DND-41 (cell line): ENCODE measurements around the gene UCKL1.

Experiments used
- ATAC-seq: fragments of 200-7000 bp; cut with Tn5 transposase; 3 replicates; pipeline ENCODE4 v1.9.1; 2021; ENCODE audit warnings: low read depth; ENCODE audit not compliant: insufficient read depth
- DNase-seq: peaks from one replicate; pipeline ENCODE4 v3.0.0-alpha.2; 2020
- H2AFZ ChIP-seq: 2 replicates; pipeline ENCODE4 v1.6.0; 2012; ENCODE audit warnings: low read depth, low read length
- H3K27ac ChIP-seq: 2 replicates; pipeline ENCODE4 v1.5.1; 2012; ENCODE audit warnings: low read length, inconsistent platforms
- H3K27me3 ChIP-seq: fragments of 200-600 bp; sonication (generic); 2 replicates; pipeline ENCODE4 v1.6.0; 2012; ENCODE audit warnings: low read length, mild to moderate bottlenecking, inconsistent platforms; ENCODE audit not compliant: insufficient read depth, poor library complexity
- H3K36me3 ChIP-seq: 2 replicates; pipeline ENCODE4 v1.5.1; 2012; ENCODE audit warnings: low read length, inconsistent platforms; ENCODE audit not compliant: insufficient read depth
- H3K4me1 ChIP-seq: 2 replicates; pipeline ENCODE4 v1.5.1; 2012; ENCODE audit warnings: mild to moderate bottlenecking, low read length; ENCODE audit not compliant: insufficient read depth
- H3K4me2 ChIP-seq: 2 replicates; pipeline ENCODE4 v1.6.0; 2012; ENCODE audit warnings: mild to moderate bottlenecking, moderate library complexity, low read length, inconsistent platforms; ENCODE audit not compliant: insufficient read depth
- H3K4me3 ChIP-seq, 2 experiments: fragments of 200-600 bp in 1 of 2; shearing (Covaris generic) in 1 of 2; 2 replicates each; pipeline ENCODE4 v1.5.1; 2012 to 2016; ENCODE audit warnings: inconsistent platforms in 2 of 2, low read length in 2 of 2, mild to moderate bottlenecking in 2 of 2, low read depth in 1 of 2, moderate library complexity in 1 of 2
- H3K79me2 ChIP-seq: 2 replicates; pipeline ENCODE4 v1.6.0; 2012; ENCODE audit warnings: low read length, inconsistent platforms; ENCODE audit not compliant: insufficient read depth
- H3K9ac ChIP-seq: 2 replicates; pipeline ENCODE4 v1.6.0; 2012; ENCODE audit warnings: low read depth, mild to moderate bottlenecking, inconsistent platforms, low read length, moderate library complexity
- H3K9me3 ChIP-seq: 2 replicates; pipeline ENCODE4 v1.5.1; 2012; ENCODE audit warnings: low read length, moderate library complexity, mild to moderate bottlenecking, inconsistent platforms; ENCODE audit not compliant: insufficient read depth, severe bottlenecking
- H4K20me1 ChIP-seq: 2 replicates; pipeline ENCODE4 v1.6.0; 2012; ENCODE audit warnings: low read length; ENCODE audit not compliant: insufficient read depth
- EZH2 ChIP-seq: IDR thresholded peaks from 3 replicates; pipeline ENCODE4 v1.6.1; 2012; ENCODE audit warnings: borderline replicate concordance, low read depth, mild to moderate bottlenecking, moderate library complexity, low read length, inconsistent platforms; ENCODE audit not compliant: severe bottlenecking
- TF ChIP-seq, protein P1 (sequence below): IDR thresholded peaks from 2 replicates; pipeline ENCODE4 v1.5.1; 2012; ENCODE audit warnings: borderline replicate concordance, low read length, moderate library complexity, mild to moderate bottlenecking; ENCODE audit not compliant: poor library complexity, severe bottlenecking; ENCODE audit errors: extremely low read depth

UCKL1 gene

DNA sequence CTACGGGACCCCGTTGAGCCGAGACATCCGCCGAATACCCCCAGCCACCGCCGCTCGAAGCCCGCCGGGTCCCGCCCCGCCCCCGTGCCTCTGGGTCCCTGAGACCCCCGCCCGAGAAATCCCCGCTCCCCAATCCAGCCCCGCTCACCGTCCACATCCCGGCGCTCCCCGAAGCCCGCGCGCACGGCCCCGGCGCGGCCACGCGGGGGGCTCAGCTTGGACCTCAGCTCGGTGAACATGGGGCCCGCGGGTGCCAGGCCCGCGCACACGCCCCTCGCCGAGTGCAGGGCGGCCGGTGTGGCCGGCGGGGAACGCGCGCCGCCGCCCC lies 23.0 kb upstream of the UCKL1 start:
- H3K9ac ChIP-seq = peak overlapping the region; percentile 76

DNA sequence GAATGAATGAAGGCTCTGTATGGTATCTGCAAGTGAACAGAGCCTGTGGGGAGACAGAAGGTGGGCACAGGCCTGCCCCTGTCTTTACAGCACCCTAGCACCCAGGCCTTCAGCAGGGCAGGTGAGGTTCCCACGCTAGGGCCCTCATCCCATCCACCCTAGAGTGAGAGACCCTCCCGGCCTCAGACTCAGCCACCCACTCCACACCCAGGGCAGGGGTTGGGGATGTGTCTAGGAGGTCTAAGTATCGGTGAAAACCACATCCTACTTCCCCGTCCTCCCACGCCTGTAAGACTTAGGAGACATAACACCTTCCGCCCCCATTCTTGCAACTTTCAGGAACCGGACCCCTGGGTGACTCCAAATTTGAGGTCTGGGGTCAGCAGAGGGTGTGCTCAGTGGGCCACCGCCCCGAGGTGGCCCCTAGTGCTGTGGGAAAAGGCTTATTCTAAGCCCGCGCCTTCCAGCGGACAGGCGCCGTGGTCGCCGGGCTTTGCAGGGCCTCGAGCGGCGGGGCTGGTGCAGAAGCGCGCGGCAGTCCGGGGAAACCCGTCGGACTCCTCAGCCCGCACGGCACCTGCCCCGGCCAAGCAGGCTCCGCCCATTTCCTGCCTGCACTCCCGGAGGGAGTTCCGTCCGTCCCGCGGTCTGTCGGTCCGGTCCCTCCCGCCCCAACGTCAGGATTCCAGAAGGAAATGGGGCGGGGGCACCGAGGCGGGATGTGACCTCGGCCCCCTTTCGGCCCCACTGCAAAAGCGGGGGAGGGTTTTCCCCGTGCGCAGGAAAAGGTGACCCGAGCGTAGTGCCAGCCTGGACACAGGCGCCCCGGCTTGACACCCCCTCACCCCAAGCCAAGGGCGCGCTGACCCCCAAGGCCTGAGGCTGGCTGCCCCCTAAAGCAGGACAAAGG lies 22.4 kb upstream of the UCKL1 start:
- peak overlapping the region; percentile 76 for H3K9ac ChIP-seq
- peak; percentile 63 for DNase-seq
- H2AFZ ChIP-seq = peak overlapping the region; percentile 65
- H3K27ac ChIP-seq = peak overlapping the region; percentile 55
- H3K4me2 ChIP-seq = peak overlapping the region; percentile 89
- H3K79me2 ChIP-seq = peaks cover 31% of the 10 kb centered on the region
- TF ChIP-seq EZH2 = no peak
- TF ChIP-seq, protein P1, sequence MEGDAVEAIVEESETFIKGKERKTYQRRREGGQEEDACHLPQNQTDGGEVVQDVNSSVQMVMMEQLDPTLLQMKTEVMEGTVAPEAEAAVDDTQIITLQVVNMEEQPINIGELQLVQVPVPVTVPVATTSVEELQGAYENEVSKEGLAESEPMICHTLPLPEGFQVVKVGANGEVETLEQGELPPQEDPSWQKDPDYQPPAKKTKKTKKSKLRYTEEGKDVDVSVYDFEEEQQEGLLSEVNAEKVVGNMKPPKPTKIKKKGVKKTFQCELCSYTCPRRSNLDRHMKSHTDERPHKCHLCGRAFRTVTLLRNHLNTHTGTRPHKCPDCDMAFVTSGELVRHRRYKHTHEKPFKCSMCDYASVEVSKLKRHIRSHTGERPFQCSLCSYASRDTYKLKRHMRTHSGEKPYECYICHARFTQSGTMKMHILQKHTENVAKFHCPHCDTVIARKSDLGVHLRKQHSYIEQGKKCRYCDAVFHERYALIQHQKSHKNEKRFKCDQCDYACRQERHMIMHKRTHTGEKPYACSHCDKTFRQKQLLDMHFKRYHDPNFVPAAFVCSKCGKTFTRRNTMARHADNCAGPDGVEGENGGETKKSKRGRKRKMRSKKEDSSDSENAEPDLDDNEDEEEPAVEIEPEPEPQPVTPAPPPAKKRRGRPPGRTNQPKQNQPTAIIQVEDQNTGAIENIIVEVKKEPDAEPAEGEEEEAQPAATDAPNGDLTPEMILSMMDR = no peak
- no peaks in the 10 kb centered on the region for H3K27me3 ChIP-seq
- peak overlapping the region; percentile 34 to 97; a peak in 3 of 4 replicates for H3K4me3 ChIP-seq
- H4K20me1 ChIP-seq = peaks cover 18% of the 10 kb centered on the region
- no peaks in the 10 kb centered on the region for H3K9me3 ChIP-seq
- H3K36me3 ChIP-seq = peaks cover 33% of the 10 kb centered on the region
- ATAC-seq = peak; percentile 12; the same call in 1 of the 3 replicates
- H3K4me1 ChIP-seq = peaks cover 47% of the 10 kb centered on the region

More for the DNA sequence above, 23.0 kb upstream of the UCKL1 start:
- no peak for TF ChIP-seq EZH2
- TF ChIP-seq, protein P1 = no peak
- DNase-seq = peak; percentile 42
- Histone ChIP-seq H3K4me2 (peak overlapping the region; percentile 89), H3K4me1 (peaks cover 47% of the 10 kb centered on the region), H3K4me3 (peak overlapping the region; percentile 34 to 97; a peak in 3 of 4 replicates), H3K79me2 (peaks cover 37% of the 10 kb centered on the region), H4K20me1 (peaks cover 18% of the 10 kb centered on the region), H2AFZ (peak overlapping the region; percentile 65), H3K27ac (peak overlapping the region; percentile 55), H3K9me3 (no peaks in the 10 kb centered on the region), H3K36me3 (peaks cover 37% of the 10 kb centered on the region), H3K27me3 (no peaks in the 10 kb centered on the region)
- no peak for ATAC-seq

GRCh38 chr20:63977739-63978276 lies 21.6 kb upstream of the UCKL1 start:
- Histone ChIP-seq H3K9me3 (no peaks in the 10 kb centered on the region), H3K79me2 (peaks cover 24% of the 10 kb centered on the region), H2AFZ (no peak overlapping the region), H3K27me3 (no peaks in the 10 kb centered on the region), H3K4me2 (peak overlapping the region; percentile 89), H3K4me1 (peaks cover 40% of the 10 kb centered on the region), H3K27ac (peak overlapping the region; percentile 55; the same call in 1 of the 2 replicates), H3K9ac (0 out of 2 replicates have a peak overlapping the region, but pooled peaks have one; percentile 76), H4K20me1 (peaks cover 15% of the 10 kb centered on the region), H3K36me3 (peaks cover 26% of the 10 kb centered on the region), H3K4me3 (no peak overlapping the region)
- DNase-seq (no peak), ATAC-seq (no peak)
- TF ChIP-seq, protein P1 = no peak
- TF ChIP-seq EZH2 = no peak
